Fibroblast of lung (primary cell): ENCODE results near the gene EFCAB5.

Source experiments
- CTCF ChIP-seq, 2 donors: IDR thresholded peaks in 1 of 2; conservative IDR thresholded peaks in 1 of 2; 1 replicate in 1 of 2; 2 replicates in 1 of 2; pipeline ENCODE4 v1.5.1; 2011 to 2012; ENCODE audit warnings: low read length in 2 of 2, control low read depth in 1 of 2, inconsistent platforms in 1 of 2, low read depth in 1 of 2, mild to moderate bottlenecking in 1 of 2
- EZH2 ChIP-seq: IDR thresholded peaks from 2 replicates; pipeline ENCODE4 v1.5.1; 2012; ENCODE audit warnings: low read length, control low read depth, mild to moderate bottlenecking; ENCODE audit errors: missing control alignments

DNA sequence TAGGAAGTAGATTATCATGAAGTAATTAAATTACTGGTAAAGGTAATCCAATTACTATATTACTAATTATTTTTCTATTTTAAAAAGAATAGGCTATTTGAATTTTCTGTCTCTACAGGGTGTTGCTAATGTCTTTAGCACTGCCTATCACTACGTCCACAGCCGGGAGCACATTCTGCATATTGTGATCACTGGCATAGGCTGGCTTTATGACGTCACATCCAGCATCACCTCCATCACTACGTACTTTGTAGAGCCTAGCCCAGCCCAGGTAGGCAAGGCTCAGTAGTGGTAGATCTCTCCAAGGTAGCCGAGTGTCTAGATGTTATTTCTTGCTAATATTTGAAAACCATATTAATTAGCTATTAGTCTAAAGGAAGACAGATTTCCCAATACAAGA, 141.3 kb downstream of the EFCAB5 start:
- TF ChIP-seq CTCF (conservative IDR thresholded peaks at IDR 0.05 in 1 of 2, IDR thresholded peaks at IDR 0.05 in 1 of 2; ENCODE audit: low read depth in 1 of 2, low read length in 2 of 2), result no peak
- TF ChIP-seq EZH2, result no peak
